GM10248 (cell line): Measurements from ENCODE around the gene VIPR2.

ENCODE experiments used
- CTCF ChIA-PET: fragments of 300-600 bp; sonication (Branson Sonifier 250); formaldehyde crosslinking; extraction: SDS; loops from one replicate; lab custom pipeline; 2021; ENCODE audit warnings: antibody characterized with exemption; lab: Yijun Ruan, JAX
- POLR2A ChIA-PET: fragments of 350-650 bp; sonication (Branson Sonifier 250); formaldehyde crosslinking; extraction: SDS; loops from one replicate; lab custom pipeline; 2020; ENCODE audit warnings: antibody characterized with exemption; lab: Yijun Ruan, JAX
- DNase-seq: peaks from one replicate; pipeline ENCODE4 v3.0.0; 2012; ENCODE audit errors: extremely low spot score
- TF ChIP-seq, protein P1 (sequence below): IDR thresholded peaks from 2 replicates; pipeline ENCODE4 v1.5.1; 2012; ENCODE audit warnings: mild to moderate bottlenecking, low read depth; ENCODE audit errors: extremely low read depth, missing control alignments, control extremely low read depth

The VIPR2 gene

DNA sequence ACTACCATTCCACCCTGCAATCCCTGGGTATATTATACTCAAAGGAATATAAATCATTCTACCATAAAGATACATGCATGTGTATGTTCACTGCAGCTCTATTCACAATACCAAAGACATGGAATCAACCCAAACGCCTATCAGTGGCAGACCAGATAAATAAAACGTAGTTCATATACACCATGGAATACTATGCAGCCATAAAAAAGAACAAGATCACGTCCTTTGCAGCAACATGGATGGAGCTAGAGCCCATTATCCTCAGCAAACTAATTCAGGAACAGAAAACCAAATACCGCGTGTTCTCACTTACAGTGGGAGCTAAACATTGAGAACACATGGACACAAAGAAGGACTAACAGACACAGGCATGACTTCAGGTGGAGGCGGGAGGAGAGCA, 150.0 kb downstream of the VIPR2 start:
- TF ChIP-seq, protein P1, sequence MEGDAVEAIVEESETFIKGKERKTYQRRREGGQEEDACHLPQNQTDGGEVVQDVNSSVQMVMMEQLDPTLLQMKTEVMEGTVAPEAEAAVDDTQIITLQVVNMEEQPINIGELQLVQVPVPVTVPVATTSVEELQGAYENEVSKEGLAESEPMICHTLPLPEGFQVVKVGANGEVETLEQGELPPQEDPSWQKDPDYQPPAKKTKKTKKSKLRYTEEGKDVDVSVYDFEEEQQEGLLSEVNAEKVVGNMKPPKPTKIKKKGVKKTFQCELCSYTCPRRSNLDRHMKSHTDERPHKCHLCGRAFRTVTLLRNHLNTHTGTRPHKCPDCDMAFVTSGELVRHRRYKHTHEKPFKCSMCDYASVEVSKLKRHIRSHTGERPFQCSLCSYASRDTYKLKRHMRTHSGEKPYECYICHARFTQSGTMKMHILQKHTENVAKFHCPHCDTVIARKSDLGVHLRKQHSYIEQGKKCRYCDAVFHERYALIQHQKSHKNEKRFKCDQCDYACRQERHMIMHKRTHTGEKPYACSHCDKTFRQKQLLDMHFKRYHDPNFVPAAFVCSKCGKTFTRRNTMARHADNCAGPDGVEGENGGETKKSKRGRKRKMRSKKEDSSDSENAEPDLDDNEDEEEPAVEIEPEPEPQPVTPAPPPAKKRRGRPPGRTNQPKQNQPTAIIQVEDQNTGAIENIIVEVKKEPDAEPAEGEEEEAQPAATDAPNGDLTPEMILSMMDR = no peak
- no peak for DNase-seq
- ChIA-PET POLR2A (no interaction called here), CTCF (interaction anchor here (3.3 kb wide), 1 partner anchor 18 kb away, joined by 20 read pairs; no protein-coding TSS in a partner anchor)

DNA sequence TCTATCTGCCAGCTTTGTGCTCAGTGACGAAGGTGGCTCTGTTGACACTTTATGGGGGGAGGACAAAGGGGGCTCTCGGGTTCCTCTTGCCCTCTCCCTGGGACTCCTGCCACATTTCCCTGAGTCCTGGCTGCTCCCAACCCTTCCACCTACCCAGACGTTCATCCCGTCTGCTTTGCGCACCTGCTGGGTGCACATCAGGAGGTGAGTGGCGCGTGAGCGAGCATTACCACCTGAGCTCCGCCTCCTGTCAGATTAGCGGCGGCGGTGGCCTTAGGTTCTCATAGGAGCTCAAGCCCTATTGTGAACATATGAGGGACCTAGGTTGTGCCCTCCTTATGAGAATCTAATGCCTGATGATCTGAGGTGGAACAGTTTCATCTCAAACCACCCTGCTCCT, 151.1 kb downstream of the VIPR2 start:
- ChIA-PET POLR2A (no interaction called here), CTCF (interaction anchor here (3.3 kb wide), 1 partner anchor 17 kb away, joined by 20 read pairs; no protein-coding TSS in a partner anchor)
- DNase-seq = no peak
- TF ChIP-seq, protein P1 = no peak

DNA sequence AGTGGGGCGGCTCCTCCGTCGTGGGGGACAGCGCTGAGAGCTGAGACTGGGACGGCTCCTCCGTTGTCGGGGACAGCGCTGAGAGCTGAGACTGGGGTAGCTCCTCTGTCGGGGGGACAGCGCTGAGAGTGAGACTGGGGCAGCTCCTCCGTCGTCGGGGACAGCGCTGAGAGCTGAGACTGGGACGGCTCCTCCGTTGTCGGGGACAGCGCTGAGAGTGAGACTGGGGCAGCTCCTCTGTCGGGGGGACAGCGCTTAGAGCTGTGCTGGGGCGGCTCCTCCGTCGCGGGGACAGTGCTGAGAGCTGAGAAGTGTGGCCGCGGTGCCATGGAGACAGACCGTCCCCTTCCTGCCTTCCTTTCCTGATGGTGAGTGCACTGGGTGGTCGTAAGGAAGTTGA, 151.9 kb downstream of the VIPR2 start:
- ChIA-PET CTCF (interaction anchor here (3.3 kb wide), 1 partner anchor 16 kb away, joined by 20 read pairs; no protein-coding TSS in a partner anchor), POLR2A (no interaction called here)
- TF ChIP-seq, protein P1 = no peak
- no peak for DNase-seq

DNA sequence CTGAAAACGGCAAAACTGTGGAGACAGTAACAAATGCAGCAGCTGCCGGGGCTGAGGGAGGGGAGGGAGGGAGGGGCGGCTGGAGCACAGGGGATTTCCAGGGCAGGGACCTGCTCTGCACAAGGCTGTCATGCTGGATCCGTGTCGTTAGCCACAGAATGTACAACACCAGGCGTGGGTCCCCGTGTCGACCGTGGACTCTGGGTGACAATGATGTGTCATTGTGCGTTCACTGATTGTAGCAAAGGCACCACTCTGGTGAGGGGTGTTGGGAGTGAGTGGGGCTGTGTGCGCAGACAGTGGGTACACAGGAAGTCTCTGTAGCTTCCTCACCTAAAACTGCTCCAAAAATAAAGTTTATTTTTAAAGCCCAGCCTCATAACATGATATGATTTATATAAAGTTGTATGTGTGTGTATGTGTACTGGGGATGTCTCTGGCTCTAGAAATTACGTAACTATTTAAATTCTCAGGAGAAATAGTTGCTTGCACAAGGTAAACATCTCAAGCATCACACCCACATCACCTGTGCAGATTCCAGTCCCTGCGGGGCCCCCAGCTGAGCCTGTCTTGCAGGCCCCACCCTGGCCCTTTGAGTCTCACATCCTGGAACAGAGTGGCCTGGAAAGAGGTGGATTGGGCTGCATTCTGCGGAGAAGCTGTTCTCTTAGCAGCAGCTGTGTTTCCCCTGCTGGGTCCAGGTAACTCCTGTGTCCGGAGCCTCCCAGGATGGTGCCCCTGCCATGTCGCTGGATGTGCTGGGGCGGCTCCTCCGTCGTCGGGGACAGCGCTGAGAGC, 152.6 kb downstream of the VIPR2 start:
- POLR2A ChIA-PET = no interaction called here
- CTCF ChIA-PET = interaction anchor here (1.0 to 3.3 kb wide), 2 partner anchors 15 to 31 kb away, joined by 3 to 20 read pairs; no protein-coding TSS in a partner anchor
- TF ChIP-seq, protein P1 = no peak

DNA sequence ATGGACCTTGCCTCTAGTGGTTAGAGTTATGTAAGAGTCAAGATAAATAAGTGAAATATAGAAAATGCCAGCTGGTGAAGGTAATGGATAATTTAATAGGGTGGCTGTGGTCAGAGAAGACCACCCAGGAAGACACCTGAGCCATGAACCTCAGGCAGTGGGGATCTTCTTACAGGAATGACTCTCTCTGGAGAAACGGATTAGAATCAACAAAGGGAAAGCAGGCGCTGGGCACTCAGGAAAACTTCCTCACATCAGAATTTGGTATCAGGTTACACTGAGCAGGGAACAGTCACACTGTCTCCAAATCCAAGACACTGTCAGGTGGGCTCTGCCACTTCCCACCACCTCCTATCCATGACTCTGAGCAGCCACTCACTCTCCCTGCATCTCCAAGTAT, 155.7 kb downstream of the VIPR2 start:
- CTCF ChIA-PET = no interaction called here
- no peak for DNase-seq
- POLR2A ChIA-PET = no interaction called here
- TF ChIP-seq, protein P1 = no peak

More for the DNA sequence above, 152.6 kb downstream of the VIPR2 start:
- DNase-seq = no peak

DNA sequence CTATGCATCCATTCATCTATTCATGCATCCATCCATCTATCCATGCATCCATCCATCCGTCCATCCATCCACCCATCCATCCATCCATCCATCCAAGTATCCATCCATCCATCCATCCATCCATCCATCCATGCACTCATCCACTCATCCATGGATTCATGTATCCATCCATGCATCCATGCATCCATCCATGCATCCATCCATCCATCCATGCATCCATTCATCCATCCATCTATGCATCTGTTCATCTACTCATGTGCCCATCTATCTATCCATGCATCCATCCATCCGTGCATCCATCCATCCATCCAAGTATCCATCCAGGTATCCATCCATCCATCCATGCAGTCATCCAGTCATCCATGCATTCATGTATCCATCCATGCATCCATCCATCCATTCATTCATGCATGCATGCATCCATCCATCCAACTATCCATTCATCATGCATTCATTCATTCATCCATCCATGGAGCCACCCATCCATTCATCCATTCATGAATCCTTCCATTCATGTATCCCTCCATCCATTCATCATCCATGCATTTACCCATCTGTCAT, 156.3 kb downstream of the VIPR2 start:
- no peak for DNase-seq
- ChIA-PET CTCF (no interaction called here), POLR2A (no interaction called here)
- TF ChIP-seq, protein P1 = no peak
